ENCODE results near the gene ANXA3.
"Not testable (repeated sequence)": the region's sequence is repeated elsewhere in the genome, so short reads cannot be mapped to it uniquely, and the experiment has no call there.

ANXA3 gene

GRCh38 chr4:78570117-78570516 is 18.5 kb downstream of the ANXA3 start:
- DNase-seq (ENCODE audit: low read depth in 2 of 2, low spot score in 1 of 2), result no peak

GRCh38 chr4:78571804-78572203 is 20.2 kb downstream of the ANXA3 start:
- no peak for DNase-seq (ENCODE audit: low read depth in 2 of 2, low spot score in 1 of 2)

GRCh38 chr4:78578674-78579425 is 27.3 kb downstream of the ANXA3 start:
- DNase-seq (ENCODE audit: low read depth in 2 of 2, low spot score in 1 of 2), result no peak

GRCh38 chr4:78581618-78582017 is 30.0 kb downstream of the ANXA3 start:
- DNase-seq (ENCODE audit: low read depth in 2 of 2, low spot score in 1 of 2), result no peak

- no peak for DNase-seq (ENCODE audit: low read depth in 2 of 2, low spot score in 1 of 2)
These were observed 33.4 kb downstream of the ANXA3 start for GRCh38 chr4:78584863-78585547.

GRCh38 chr4:78585633-78586032 is 34.1 kb downstream of the ANXA3 start:
- no peak for DNase-seq (ENCODE audit: low read depth in 2 of 2, low spot score in 1 of 2)

GRCh38 chr4:78588894-78589545 is 37.5 kb downstream of the ANXA3 start:
- no peak for DNase-seq (ENCODE audit: low read depth in 2 of 2, low spot score in 1 of 2)

GRCh38 chr4:78591404-78591803 is 39.8 kb downstream of the ANXA3 start:
- no peak for DNase-seq (ENCODE audit: low read depth in 2 of 2, low spot score in 1 of 2)

GRCh38 chr4:78592088-78592783 is 40.7 kb downstream of the ANXA3 start:
- no peak for DNase-seq (ENCODE audit: low read depth in 2 of 2, low spot score in 1 of 2)

GRCh38 chr4:78596111-78596742 is 44.7 kb downstream of the ANXA3 start:
- no peak for DNase-seq (ENCODE audit: low read depth in 2 of 2, low spot score in 1 of 2)

GRCh38 chr4:78598431-78598830 is 46.9 kb downstream of the ANXA3 start:
- not testable (repeated sequence) for DNase-seq (ENCODE audit: low read depth in 2 of 2, low spot score in 1 of 2)

GRCh38 chr4:78599147-78599546 is 47.6 kb downstream of the ANXA3 start:
- DNase-seq (ENCODE audit: low read depth in 2 of 2, low spot score in 1 of 2), result no peak

GRCh38 chr4:78599931-78600375 is 48.4 kb downstream of the ANXA3 start:
- no peak for DNase-seq (ENCODE audit: low read depth in 2 of 2, low spot score in 1 of 2)

GRCh38 chr4:78601013-78601412 is 49.4 kb downstream of the ANXA3 start:
- no peak for DNase-seq (ENCODE audit: low read depth in 2 of 2, low spot score in 1 of 2)

- no peak for DNase-seq (ENCODE audit: low read depth in 2 of 2, low spot score in 1 of 2)
These were observed 50.8 kb downstream of the ANXA3 start for GRCh38 chr4:78602334-78602733.

- no peak for DNase-seq (ENCODE audit: low read depth in 2 of 2, low spot score in 1 of 2)
These were observed 51.8 kb downstream of the ANXA3 start for GRCh38 chr4:78603384-78603783.

- no peak for DNase-seq (ENCODE audit: low read depth in 2 of 2, low spot score in 1 of 2)
These were observed 53.4 kb downstream of the ANXA3 start for GRCh38 chr4:78604988-78605387.

- DNase-seq (ENCODE audit: low read depth in 2 of 2, low spot score in 1 of 2), result no peak
These were observed 54.5 kb downstream of the ANXA3 start for GRCh38 chr4:78606035-78606434.

GRCh38 chr4:78606530-78607095 is 55.0 kb downstream of the ANXA3 start:
- no peak for DNase-seq (ENCODE audit: low read depth in 2 of 2, low spot score in 1 of 2)

- DNase-seq (ENCODE audit: low read depth in 2 of 2, low spot score in 1 of 2), result no peak
These were observed 57.1 kb downstream of the ANXA3 start for GRCh38 chr4:78608684-78609083.

- DNase-seq (ENCODE audit: low read depth in 2 of 2, low spot score in 1 of 2), result no peak
These were observed 58.0 kb downstream of the ANXA3 start for GRCh38 chr4:78609580-78609979.

Data from stimulated activated CD8-positive, alpha-beta memory T cell treated with anti-CD3 and anti-CD28 coated beads, Interleukin-4, amount 100 ng/mL, for 1 hour (primary cell).